Frontal cortex (tissue), 4 donors: ENCODE measurements around the gene SLC35G3. TPM values are rescaled to one million over a fixed set of nuclear protein-coding genes. Genes with fewer than 3 reads are reported as not detected.
"Not testable (repeated sequence)": the region's sequence is repeated elsewhere in the genome, so short reads cannot be mapped to it uniquely, and the experiment has no call there.

Experiments used
- DNase-seq, 2 donors: peaks; one replicate each; pipeline ENCODE4 v3.0.0; 2012; ENCODE audit warnings: low spot score in 2 of 2
- FAIRE-seq: peaks from 2 replicates; lab custom pipeline; 2012; peaks lifted over from hg19 to GRCh38; lab: Jason Lieb, UNC
- total RNA-seq: library from RNA; depleted of rRNA; stranded (reverse); fragments of >200 nt; gene quantifications from one replicate; pipeline ENCODE4 v1.2.3, GENCODE V29; 2014
- donor health status: control.
- donor health status: control.
- donor health status: control.

SLC35G3 gene
- total RNA-seq: not detected

DNA sequence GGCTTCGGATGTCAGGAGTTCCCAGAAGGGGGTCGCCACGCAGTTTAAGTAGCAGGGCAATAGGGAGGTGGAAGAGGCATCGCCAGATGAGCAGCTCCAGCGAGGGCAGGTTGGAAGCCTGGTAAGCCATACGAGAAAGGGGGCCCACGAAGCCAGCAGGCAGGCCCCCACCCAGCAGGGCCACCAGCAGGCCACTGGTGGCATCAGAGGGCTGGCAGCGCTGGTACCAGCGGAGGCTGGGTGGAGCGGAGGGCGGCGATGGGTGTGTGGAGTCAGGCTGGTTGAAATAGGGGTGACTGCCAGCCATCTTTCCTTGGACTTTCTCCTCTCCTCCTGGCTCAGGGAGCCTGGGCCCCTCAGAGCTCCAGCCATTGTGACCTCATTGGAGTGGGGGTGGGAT, at the start of gene SLC35G3:
SLC35G3 (minus strand) TSS at position 393 of the 400 bp plus-strand sequence; CDS start at position 307, 86 bp downstream.
- not testable (repeated sequence) for DNase-seq, FAIRE-seq

GRCh38 chr17:35243561-35244340, 49.6 kb upstream of the SLC35G3 start:
- DNase-seq: peak in 1 of 2 donors; percentile 24

GRCh38 chr17:35242805-35243560, 48.8 kb upstream of the SLC35G3 start, which contains the start of gene SLFN5:
Gene SLFN5 (plus strand): TSS chr17:35243072. CDS start chr17:35258691, 15,619 bp downstream.
- peak; percentile 81 to 91 for DNase-seq
- no peak for FAIRE-seq

More at GRCh38 chr17:35243561-35244340, 49.6 kb upstream of the SLC35G3 start:
- FAIRE-seq: no peak

GRCh38 chr17:35242158-35242804, 48.1 kb upstream of the SLC35G3 start:
- no peak for FAIRE-seq
- DNase-seq: peak; percentile 47 to 61

DNA sequence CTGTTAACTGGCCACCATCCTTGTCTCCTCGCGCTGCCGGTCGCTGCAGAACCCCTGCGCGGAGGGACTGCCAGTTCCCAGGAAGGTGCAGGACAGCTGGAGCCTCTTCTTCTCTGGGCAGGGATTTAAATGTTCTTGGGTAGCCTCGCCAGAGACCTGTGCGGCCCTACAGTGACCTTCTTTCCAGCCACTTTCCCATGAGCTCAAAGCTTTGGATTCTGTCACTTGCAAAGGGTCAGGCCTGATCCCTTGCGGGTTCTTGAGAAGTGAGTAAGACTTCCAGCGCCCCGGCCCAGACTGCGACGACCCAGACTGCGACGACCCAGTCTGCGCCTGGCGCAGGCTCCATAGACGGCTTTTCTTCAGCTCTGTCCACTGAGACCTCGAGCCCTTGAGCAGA, 47.3 kb upstream of the SLC35G3 start:
- FAIRE-seq (no peak), DNase-seq (no peak)

GRCh38 chr17:35240861-35241260, 46.7 kb upstream of the SLC35G3 start:
- no peak for FAIRE-seq
- no peak for DNase-seq

DNA sequence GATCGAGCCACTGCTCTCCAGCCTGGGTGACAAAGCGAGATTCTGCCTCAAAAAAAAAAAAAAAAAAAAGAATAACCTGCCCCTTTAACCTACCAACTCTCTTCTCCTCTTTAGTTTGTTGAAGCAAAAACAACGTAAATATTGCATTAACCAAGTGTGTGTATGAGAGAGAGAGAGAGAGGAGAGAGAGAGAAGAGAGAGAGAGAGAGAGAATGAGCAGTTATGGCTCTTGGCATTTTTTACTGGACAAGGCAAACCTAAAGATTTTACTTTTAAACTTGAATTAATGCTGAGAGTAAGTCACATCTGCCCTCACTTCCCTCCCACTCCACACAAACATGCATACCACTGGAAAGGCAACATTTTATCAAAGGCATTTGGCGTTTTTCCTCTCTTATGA, 45.6 kb upstream of the SLC35G3 start:
- DNase-seq: no peak
- no peak for FAIRE-seq

- DNase-seq: no peak
- FAIRE-seq: no peak
Measured at GRCh38 chr17:35238821-35239220, 44.6 kb upstream of the SLC35G3 start.

DNA sequence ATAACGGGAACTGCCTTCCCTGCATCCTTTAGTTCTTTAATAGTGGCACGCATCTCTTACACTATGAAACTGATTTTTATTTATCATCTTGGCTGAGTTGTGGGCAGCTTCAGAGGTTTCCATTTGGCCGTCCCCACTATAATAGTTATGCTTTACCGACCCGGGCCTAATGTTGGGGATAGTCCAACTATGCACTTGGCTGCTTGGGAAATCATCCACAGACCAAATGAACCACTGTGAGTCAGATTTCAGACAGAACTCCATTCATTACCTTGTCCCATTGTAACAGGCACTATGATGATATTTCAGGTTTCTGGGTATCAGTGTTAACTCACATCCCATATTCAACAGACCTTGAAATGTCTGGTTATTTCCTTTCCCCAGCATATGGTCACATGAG, 42.6 kb upstream of the SLC35G3 start:
- DNase-seq: no peak
- no peak for FAIRE-seq

GRCh38 chr17:35235917-35236316, 41.7 kb upstream of the SLC35G3 start:
- no peak for FAIRE-seq
- DNase-seq: no peak

- DNase-seq: no peak
- no peak for FAIRE-seq
Measured at GRCh38 chr17:35235289-35235688, 41.1 kb upstream of the SLC35G3 start.

- FAIRE-seq, DNase-seq: not testable (repeated sequence)
Measured at GRCh38 chr17:35234315-35234714, 40.1 kb upstream of the SLC35G3 start.

GRCh38 chr17:35229638-35230037, 35.4 kb upstream of the SLC35G3 start:
- FAIRE-seq: no peak

GRCh38 chr17:35227546-35227945, 33.4 kb upstream of the SLC35G3 start:
- FAIRE-seq: no peak
- DNase-seq: no peak

More at GRCh38 chr17:35229638-35230037, 35.4 kb upstream of the SLC35G3 start:
- DNase-seq: no peak

- no peak for FAIRE-seq
- no peak for DNase-seq
Measured at GRCh38 chr17:35224436-35224835, 30.2 kb upstream of the SLC35G3 start.

DNA sequence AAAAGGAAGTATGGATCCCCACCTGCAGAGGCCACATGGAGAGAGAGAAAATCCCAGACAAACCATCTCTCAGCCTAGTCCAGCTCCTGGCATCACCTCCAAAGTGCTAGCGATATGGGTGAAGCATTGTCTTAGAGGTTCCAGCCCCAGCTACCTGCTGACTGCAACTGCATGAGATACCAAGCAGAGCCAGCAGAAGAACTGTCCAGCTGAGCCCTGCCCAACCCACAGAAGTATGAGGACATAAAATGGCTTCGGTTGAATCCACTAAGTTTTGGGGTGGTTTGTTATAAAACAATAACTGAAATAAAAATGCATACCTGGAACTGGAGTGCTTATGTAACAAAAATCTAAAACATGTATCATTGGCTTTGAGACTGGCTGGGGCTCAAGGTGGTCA, 28.3 kb upstream of the SLC35G3 start:
- DNase-seq (no peak), FAIRE-seq (no peak)

GRCh38 chr17:35218915-35219314, 24.7 kb upstream of the SLC35G3 start:
- no peak for DNase-seq
- no peak for FAIRE-seq

DNA sequence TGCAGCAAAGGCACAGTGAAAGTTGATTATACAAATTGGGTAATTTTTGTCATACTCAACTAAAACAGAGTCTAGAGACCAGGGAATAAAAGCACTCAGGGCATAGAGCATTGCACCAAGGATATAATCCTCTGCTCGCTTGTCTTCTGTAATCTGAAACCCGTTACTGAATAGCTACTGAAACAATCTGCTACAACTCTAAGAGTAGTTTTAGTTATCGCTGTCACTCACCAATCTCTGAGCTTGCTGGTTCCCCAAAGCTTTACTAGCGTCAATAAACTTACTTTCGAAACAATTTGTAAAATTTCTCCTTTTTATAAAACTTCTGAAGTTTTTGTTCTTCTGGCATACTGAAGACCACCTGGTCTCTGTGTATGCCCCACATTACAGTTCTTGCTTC, 22.9 kb upstream of the SLC35G3 start:
- no peak for DNase-seq
- FAIRE-seq: no peak

- no peak for DNase-seq
- FAIRE-seq: no peak
Measured at GRCh38 chr17:35214631-35215273, 20.6 kb upstream of the SLC35G3 start.

DNA sequence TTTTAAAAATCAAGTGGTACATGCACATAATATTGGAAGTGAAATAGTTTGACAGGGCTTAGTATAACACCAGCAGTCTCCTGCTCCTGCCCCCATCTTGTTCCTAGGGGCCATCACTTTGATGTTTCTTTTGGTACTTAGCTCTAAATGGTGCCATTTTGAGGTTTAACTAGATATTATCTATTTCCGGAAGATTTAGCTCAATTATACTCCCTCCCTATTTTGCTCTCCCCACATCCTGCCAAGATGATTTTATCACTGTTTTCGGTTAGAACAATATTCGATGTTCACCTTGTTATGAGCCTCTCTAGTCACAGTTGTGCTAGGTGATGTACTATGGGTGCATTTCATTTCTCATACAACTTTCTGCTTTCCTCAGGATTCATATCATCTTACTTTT, 20.0 kb upstream of the SLC35G3 start:
- FAIRE-seq (no peak), DNase-seq (no peak)
